Stimulated activated CD4-positive, alpha-beta T cell treated with anti-CD3 and anti-CD28 coated beads, Interleukin-12 subunit alpha, Interleukin-12 subunit beta, amount 100 ng/mL, for 48 hours (primary cell): Measurements from ENCODE around the gene ANKRD44.
"Not testable (repeated sequence)": the region's sequence is repeated elsewhere in the genome, so short reads cannot be mapped to it uniquely, and the experiment has no call there.

Source experiments
- DNase-seq, 3 donors: peaks; one replicate each; pipeline ENCODE4 v3.0.0-alpha.2; 2020; ENCODE audit warnings: low read depth in 2 of 3, low spot score in 1 of 3

Gene ANKRD44

DNA sequence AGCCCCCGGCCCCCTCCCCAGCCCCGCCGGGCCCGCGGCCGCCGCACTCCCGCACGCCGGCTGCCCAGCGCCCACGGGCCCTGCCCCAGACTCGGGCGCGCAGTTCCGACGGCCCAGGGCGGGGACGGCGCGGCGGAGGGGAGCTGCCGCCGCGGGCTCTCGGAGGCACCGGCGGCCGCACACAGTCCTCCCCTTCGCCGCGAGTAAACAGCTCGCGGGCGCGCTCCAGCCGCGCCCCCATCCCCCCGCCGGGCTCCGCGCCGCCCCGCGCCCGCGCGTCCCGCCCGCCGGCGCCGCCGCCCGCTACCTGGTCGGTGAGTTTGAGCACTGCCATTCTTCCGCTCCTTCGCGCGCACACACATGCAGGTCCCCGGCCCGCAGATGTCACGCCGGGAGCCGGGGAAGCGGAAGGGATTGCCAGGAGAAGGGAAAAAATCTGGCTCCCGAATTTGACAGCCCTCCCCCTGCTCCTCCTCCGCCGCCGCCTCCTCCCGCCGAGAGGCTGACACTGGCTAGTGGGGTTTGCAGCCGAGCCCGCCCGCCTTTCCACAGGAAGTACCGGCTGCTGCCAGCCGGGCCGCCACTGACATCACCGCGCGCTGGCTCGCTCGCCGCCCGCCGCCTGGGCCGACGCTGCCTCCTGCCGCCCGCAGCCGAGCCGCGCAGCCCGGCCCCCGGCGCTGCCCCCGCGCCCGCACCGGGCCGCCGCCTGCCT, at the start of gene ANKRD44:
ANKRD44 (minus strand) TSS at position 510 of the 715 bp plus-strand sequence; CDS start at position 334, 176 bp downstream.
- DNase-seq, result peak; percentile 66 to 78 (median 76)

DNA sequence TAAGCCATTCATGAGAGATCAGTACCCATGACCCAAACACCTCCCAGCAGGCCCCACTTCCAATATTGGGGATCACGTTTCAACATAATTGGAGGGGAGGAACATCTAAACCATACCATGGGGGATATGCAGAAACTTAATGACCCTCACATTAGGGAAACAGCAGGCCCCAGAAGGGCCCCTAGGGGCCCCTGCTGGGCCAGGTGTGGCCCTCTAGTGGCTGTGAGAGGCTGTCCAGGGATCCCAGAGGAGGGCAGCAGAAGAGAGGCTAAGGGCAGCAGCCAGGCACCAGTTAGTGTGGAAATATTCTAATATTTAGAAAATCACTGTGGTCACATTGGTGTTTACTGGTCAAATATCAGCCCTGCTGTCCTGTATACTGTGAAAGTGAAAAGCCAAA, 49.3 kb upstream of the ANKRD44 start:
- no peak for DNase-seq

DNA sequence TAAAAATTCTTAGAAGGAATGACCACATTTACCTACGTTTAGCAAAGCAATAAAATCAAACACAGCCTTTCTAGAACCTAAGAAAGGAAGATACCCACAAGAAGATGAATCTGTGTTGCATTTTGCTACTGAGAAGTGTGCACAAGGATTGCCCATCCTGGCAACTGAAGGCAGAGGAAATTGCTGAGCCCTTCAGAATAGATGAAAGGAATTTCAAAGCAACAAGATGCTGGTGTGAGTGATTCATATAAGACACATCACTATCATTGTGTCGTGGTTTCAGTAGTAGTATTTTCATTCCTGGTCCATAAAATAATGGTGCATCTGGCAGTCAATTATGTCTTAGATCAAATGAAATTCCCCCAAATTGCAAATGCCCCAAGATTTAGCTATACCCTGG, 48.4 kb upstream of the ANKRD44 start:
- DNase-seq, result no peak

DNA sequence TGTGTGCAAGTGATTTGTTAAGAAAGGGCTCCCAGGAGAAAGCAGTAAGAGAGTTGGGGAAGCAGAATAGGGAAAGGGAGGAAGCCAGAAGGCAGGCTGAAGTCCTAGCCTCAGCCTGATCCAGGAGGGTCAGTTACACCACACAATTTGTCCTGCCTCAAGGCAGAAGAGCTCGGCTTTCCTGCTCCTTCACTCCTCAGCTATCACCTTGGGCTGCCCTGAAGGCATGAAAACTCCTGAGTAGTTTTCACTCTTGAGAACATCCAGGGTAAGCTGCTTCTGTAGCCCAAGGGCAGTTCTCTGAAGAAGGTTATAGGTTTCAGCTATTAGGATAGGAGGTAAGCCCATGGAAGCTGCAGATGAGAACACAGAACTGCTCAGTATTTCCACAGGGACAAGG, 47.4 kb upstream of the ANKRD44 start:
- no peak for DNase-seq

DNA sequence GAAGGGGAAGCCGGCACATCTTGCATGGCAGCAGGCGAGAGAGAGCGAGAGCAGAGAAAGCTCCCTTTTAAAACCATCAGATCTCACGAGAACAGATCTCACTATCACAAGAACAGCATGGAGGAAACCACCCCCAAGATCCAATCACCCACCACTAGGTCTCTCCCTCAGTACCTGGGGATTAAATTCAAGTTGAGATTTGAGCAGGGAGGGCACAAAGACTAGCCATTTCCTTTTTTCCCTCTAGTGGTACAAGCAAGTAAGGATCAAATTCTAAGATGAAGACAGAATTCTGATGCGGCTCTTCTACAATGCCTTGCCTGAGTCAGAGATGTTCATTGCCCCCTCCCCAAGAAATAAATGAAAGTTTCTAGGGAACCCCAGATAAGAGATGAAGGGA, 45.6 kb upstream of the ANKRD44 start:
- DNase-seq, result no peak

DNA sequence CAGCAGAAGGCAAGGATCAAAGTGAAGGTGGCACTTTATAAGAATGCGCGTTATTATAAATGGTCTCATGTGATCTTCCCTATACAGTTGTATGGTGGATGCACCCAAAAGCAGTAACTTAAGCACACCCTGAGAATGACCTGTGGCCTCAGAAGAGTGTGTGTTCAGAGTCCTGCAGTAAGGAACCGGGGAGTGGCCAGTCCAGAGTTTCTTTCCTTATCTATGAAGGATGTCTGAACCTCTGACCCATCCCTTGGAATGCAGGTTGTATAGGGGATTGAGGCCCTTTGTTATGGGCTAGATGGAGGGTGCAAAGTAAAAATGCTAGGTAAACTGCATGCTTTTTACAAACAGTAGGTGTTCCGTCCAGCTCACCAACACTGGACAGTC, 43.6 kb upstream of the ANKRD44 start:
- DNase-seq, result no peak

DNA sequence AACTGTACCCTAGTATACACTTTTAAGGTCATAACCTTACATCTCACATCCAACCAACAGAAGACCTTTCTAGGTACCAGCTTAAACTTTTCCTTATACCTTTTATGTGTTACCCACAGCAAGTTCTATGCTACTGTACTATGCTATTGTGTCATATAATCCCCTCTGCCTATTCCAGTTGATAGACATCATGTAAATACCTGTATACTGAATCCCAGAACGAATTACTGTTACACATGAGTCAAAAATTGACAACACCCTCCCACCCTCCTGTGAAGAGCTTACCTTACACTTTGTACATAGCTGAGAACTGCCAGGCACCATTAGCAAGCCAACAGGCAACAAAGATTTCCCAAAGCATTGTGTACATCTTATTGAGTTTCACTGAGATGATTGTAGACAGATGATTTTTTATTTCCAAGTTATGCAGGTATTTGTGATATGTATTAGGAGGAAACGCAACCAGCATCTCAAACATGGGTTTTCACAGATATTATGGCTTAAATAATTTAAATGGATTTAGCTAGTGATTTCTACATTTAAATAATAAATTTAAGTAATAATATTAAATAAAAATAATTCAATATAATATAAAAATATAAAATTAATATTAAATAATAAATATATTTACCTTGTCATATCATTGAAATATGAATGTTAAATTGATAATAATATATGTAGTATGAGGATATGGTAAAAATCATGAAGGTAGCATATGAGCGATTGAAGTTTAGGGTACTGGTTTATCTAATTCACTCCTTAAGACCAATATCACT, 43.0 kb upstream of the ANKRD44 start:
- no peak for DNase-seq

DNA sequence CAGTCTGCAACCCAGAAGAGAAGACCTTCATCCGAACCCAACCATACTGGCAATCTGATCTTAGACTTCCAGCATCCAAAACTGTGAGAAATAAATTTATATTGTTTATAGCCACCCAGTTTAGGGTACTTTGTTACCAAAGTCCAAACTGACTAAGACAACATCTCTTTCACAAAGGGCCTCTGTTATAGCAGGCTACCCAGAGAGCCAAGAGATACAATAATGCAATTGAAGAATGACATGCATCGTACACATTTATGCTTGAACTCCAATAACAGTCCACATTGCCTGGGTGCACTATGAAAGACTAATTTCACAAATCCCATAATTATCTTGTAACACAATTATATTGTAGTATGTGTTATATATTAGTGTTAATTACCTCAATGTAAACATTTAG, 39.1 kb upstream of the ANKRD44 start:
- DNase-seq, result no peak

DNA sequence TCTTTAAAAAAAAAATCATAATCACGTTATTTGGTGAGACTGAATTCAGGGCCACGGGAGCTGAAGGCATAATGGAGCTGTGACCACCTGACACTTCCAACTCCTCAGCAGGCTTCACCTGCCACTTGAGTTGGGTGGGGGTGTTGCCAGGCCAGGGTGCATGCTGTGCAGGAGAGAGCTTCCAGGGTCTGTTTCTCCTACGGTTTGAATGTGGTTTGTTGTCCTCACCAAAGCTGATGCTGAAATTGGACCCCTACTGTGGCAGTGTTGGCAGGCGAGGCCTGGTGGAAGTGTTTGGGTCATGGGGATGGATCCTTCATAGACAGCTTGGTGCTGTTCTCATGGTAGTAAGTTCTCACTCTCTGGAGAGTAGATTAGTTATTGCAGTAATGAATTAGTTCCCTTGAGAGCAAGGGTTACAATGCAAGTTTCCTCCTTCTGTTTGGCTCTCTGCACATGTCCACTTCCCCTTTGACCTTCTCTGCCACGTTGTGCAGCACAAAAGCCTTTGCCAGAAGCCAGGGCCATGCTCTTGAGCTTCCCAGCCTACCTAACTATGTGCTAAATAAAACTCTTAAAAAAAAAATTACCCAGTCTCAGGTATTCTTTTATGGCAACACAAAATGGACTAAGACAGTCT, 38.3 kb upstream of the ANKRD44 start:
- no peak for DNase-seq

DNA sequence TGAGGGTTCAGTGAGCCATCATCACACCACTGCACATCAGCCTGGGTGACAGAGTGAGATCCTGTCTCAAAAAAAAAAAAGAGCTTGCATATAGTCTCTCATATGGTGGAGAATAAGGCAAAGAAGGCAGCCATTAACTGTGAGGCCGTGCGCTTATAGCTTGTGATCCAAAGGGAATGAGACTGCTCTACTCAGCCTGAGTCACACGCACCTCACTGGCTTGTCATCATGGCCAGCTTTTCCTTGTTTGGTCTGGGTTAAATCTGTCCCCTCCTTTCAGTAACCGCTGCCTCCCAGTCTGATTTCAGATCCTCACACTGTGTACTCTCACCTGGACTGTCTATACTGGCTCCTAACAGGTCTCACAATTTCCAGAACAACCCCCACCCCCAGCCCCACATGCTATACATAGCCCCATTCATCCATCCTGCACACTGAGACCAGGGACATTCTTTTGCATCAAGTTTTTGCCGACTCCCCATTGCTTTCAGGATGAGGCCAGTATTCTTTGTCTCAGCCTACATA, 35.3 kb upstream of the ANKRD44 start:
- no peak for DNase-seq

DNA sequence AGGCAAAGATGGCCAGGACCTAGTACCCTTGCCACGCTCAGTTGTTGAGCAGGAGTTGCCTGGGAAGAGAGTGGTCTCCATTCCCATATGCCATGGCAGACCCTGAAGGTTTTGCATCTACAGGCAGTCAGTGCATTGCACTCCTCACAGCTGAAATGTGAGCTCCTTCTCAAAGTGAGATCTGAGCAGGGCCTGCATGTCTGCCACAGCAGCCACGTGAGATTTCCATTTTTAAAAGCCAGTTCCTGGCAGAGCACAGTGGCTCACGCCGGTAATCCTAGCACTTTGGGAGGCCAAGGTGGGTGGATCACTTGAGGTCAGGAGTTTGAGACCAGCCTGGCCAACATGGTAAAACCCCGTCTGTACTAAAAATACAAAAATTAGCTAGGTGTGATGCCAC, 33.4 kb upstream of the ANKRD44 start:
- DNase-seq, result not testable (repeated sequence)

DNA sequence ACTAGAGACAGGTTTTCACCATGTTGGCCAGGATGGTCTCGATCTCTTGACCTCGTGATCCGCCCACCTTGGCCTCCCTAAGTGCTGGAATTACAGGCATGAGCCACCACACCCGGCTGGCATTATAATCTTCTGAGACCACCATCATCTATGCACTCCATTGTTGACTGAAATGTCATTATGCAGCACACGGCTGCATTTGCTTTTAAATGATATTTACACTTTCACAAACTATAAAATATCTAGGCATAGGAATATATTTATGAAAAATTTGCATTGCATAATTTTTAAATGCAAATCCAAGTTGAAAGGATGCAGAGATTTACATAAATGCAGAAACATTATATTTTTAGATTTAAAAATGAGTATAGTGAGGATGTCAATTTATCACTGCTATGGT, 30.0 kb upstream of the ANKRD44 start:
- no peak for DNase-seq

DNA sequence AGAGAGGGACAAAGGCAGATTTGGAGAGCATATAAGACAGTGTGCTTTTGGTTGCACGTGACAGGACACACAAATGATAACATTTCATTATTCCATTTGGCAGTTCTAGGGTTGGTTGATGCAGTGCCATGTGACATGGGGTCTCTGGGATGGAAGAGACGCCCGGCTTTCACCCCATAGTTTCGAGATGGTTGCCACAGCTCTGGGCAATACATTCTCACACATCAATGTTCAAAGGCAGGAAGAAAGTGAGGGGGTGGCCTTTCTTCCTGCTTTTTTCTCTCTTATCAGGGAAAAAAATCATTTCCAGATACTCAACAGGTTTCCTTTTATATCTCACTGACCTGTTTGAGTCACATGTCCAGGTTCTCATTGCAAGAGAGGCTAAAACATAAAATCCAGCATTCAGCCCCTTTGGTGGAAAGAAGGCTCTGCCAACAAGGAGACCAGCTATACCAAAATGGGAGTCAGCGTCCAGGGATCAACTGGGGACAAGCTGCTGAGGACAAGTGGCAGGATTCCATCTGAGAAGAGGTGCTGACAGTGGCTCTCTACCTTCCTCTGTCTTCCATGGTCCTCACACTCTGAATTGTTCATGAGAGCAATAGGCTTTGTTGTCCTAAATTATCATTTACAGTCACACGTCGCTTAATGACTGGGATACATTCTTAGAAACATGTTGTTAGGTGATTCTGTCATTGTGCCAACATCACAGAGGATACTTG, 29.1 kb upstream of the ANKRD44 start:
- DNase-seq, result no peak

DNA sequence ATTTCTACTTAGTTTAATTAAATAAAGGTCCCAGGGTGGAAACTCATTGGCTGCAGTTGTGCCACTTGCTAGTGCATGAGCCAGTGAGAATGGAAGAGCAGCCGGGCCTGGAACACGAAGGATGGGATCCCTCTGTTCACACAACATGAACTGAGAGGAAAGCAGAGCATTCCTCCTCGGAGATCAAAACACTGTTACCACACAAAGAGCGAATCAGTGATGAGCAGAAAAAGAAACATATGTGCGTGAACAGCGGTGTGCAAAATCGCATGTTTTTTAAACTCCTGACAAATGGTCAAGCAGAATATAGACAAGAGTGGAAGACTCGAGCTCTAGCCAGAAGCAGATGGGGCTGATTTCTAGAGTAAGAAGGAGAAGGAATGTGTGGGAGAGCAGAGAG, 28.4 kb upstream of the ANKRD44 start:
- DNase-seq, result no peak

DNA sequence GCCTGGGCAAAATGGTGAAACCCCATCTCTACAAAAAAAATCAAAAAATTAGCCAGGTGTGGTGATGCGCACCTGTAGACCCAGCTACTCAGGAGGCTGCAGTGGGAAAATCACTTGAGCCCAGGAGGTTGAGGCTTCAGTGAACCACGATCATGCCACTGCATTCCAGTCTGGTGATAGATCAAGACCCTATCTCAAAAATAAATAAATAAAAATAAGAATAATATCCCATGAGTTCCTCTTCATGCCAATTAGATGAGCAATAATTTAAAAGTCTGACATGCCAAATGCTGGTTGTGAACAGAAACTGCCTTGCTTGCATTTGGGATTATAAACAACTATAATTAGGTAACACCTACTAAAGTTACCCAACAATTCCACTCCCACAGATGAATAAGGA, 22.1 kb upstream of the ANKRD44 start:
- DNase-seq, result no peak

DNA sequence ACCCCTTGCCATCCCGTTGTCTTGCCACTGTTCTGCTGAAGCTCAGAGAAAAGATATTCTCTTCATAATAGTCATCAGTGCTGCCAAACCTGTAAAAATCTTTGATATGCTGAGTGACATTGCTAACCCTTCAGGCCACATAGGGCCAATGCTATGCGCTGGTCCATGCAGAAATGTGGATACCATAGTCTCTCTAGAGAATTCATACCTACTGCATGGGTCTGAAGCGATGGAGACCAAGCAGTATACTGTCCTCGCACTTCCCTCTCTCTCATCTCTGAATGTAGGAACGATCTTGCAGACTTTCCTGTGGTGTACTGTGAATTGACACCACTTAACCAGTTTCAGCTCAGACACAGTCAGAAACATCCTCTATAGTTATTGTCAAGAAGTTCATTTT, 17.9 kb upstream of the ANKRD44 start:
- DNase-seq, result no peak

DNA sequence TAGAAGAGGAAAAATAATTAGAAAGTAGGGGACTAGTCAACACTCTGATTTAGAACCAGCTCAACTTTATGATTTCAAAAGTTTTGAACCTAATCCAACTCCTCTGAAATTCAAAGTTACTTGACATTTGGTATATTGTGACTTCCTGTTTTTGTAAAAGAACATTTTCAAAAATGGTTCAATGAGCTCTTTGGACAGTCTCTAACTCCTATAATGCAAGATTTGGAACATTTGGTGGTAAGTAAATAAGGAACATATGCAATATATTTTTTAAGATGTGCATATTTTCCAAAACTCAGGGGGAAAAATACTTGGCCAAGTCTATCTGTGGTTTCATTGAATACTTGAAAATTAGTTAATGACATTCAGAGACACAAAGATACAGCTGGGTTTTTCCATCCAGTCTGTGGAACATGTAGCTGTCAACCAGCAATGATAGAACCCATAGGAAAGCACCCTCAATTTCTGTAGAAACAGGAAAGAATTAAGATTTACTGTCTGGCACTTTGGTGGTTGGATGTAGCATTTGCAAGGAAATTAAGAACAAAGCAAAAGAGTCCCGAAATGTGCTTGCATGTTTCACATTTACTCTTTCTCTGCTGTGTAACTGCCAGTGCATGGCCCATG, 17.0 kb upstream of the ANKRD44 start:
- DNase-seq, result no peak

DNA sequence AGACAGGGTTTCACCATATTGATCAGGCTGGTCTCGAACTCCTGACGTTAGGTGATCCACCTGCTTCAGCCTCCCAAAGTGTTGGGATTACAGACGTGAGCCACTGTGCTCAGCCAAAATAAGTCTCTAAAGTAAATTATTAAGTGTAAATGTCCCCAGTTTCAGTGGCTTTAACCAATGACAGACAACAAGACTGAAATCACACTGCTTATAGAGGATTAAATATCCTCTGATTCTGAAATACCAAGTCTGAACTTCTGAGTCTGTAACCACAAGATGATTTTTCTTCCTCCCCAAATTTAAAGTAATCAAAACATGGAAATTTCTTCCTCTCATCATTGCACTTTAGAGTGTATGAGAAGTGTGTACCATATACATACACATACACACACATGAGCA, 16.5 kb upstream of the ANKRD44 start:
- DNase-seq, result no peak

DNA sequence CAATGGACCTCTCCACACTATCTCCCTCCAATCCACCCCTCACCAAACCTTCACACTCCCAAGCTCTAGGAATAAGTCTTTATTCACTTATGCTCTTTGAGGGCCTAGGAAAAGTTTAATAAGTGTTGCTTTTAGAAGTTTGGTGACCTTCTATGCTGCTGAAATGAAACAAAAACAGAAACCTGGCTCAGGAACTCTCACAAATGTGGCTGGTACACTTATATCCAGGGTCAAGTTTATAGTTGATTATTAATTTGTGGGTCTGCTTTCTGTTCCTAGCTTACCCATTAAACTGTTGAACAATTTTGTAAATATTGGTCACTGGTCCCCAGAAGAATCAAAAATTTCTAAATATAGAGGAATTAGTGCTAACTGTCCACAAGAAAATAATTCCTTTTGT, 14.2 kb upstream of the ANKRD44 start:
- no peak for DNase-seq

DNA sequence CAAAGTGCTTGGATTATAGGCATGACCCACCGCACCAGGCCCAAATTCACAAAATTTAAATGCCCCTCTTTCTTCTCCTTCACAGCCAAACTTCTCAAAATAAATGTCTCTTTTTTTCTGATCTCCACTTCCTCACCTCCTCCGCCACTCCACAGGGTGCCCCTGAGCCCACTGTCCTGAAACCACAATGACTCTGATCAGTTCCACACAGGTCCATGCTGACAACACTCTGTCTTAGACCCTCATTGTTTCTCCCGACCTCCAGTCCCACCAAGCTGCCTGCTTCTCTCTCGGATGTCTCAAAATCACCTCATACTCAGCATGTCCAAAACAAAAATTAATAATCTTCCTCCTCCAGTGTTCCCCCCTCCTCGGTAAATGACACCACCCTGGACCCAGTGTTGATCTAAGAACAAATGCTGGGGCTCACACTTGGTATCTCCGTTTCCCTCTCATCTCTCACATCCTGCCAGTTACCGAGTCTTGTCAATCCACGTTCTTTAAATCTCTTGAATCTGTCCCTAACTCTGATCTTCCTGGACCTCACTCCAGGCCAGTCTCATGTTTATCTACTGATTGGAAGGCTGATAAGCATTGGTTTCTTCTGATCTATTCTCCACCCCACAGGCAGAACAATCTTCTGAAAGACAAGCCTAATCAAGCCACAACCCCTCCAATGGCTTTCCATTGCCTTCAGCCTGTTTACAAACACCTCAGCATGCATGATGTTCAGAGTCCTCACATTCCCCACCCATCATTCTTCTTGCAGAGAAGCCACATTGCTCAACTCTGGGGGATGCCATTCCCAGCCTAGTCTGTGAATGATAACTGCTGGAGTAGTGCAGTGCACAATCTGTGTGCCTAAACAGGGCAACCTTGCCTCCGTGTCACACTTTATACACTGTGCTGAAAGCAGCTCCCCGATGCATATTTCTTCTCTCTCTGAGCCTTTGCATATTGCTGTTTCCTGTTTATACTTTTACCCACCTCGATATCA, 12.4 kb upstream of the ANKRD44 start:
- DNase-seq, result no peak
